DMS79 treated with DMSO at 0.1 percent for 48 hours (cell line): Measurements from ENCODE around the gene CAD.

Experiments used
- DNase-seq: peaks from one replicate; lab custom pipeline; 2025; lab: John Stamatoyannopoulos, UW

CAD gene

GRCh38 chr2:27225526-27225925 lies 8.4 kb downstream of the CAD start:
- no peak for DNase-seq

GRCh38 chr2:27227501-27227900 lies 10.3 kb downstream of the CAD start:
- DNase-seq: no peak

- no peak for DNase-seq
Observed at GRCh38 chr2:27231921-27232320, 14.8 kb downstream of the CAD start.

- no peak for DNase-seq
Observed at GRCh38 chr2:27233341-27233740, 16.2 kb downstream of the CAD start.

DNA sequence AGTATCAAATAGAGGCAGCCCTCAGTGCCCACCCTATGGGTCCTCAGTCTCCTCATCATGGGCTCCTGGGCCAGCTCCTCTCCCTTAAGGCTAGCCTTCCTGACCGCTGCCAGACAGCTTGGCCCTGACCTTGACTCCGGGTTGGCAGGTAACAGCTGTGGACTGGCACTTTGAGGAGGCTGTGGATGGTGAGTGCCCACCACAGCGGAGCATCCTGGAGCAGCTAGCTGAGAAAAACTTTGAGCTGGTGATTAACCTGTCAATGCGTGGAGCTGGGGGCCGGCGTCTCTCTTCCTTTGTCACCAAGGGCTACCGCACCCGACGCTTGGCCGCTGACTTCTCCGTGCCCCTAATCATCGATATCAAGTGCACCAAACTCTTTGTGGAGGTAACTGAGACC lies 19.0 kb downstream of the CAD start:
- DNase-seq: no peak

- DNase-seq: no peak
Observed at GRCh38 chr2:27236626-27237025, 19.5 kb downstream of the CAD start.

GRCh38 chr2:27237341-27237945 lies 20.3 kb downstream of the CAD start:
- DNase-seq: no peak

DNA sequence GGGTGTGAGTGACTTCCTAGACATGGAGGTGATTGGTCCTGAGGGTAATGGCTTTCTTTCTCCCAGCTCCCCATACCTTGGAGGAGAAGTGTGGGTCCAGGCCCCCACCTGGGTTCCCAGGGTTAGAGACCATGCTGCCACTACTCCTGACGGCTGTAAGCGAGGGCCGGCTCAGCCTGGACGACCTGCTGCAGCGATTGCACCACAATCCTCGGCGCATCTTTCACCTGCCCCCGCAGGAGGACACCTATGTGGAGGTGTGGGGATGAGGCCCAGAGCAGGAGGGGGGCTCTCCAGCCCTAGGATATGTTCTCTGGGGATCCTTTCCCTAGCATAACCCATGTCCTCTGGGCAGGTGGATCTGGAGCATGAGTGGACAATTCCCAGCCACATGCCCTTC lies 21.8 kb downstream of the CAD start:
- DNase-seq: no peak

GRCh38 chr2:27240406-27240805 lies 23.2 kb downstream of the CAD start:
- no peak for DNase-seq

DNA sequence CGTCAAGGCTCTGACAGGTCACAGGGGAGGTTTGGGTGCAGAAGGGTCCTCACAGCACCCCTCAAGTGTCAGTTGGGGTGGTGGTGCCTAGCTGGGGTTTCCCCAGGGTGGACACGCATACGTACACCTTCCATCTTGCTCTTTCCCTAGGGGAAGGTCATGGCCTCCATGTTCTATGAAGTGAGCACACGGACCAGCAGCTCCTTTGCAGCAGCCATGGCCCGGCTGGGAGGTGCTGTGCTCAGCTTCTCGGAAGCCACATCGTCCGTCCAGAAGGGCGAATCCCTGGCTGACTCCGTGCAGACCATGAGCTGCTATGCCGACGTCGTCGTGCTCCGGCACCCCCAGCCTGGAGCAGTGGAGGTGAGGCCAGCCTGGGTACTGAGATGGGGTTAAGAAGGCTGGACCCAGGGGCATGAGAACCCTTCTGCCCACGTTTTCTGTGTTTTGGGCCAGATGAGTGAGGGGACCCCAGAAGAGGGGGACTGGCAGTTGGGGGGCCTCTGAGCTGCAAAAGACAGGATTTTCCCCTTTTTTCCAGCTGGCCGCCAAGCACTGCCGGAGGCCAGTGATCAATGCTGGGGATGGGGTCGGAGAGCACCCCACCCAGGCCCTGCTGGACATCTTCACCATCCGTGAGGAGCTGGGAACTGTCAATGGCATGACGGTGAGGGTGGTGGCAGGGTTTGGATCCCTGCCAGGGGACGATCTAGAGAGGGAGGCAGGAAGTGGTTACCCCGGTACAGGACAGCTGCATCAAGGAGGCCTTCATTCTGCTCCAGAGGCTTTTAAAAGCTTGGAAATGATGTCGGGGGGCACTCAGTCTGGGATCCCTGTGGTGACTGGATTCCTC lies 24.8 kb downstream of the CAD start:
- no peak for DNase-seq

GRCh38 chr2:27242614-27242951 lies 25.4 kb downstream of the CAD start:
- no peak for DNase-seq

DNA sequence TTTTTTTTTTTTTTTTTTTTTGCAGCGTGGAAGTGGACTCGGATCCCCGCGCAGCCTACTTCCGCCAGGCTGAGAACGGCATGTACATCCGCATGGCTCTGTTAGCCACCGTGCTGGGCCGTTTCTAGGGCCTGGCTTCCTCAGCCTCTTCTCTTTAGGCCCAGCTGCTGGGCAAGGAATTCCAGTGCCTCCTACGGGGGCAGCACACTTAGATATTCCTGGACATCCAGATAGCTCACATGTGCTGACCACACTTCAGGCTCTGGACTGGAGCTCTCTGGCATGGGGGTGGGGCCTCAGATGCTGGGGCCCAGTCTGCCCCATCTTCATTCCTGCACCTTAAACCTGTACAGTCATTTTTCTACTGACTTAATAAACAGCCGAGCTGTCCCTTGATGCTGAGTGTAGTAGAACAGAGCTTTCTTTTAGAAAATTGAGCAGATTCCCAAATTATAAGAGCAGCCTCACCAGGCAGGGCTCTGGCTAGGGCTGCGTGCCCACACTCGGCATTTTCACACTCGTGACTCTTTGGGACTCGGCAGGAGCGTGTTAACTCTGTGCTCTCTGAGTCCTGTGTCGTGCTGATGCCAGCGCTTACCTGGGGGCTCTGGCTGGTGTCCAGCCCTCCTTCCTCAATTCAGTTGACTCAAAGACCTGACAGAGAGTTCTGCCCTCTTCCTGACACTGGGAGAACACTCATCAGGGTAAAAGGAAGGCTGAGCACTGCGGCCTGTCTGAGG lies 26.4 kb downstream of the CAD start:
- DNase-seq: no peak

DNA sequence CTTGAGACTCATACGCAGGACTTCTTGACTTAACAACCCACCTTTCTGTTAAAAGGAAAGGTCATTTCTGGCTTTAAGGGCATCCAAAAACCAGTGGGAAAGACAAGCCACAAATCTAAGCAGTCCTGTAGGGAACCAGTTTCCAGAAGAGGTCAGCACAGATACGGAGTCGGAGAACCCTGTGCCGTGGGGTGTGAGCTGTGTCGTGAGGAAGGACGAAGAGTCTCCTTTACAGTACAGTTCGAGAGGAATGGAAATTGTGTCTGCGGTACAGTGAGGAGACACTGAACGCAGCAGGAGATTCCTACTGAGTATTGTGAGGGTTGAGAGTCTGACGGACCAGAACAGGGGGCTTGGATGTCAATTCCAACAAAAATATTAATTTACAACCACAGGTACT lies 27.9 kb downstream of the CAD start:
- DNase-seq: no peak

DNA sequence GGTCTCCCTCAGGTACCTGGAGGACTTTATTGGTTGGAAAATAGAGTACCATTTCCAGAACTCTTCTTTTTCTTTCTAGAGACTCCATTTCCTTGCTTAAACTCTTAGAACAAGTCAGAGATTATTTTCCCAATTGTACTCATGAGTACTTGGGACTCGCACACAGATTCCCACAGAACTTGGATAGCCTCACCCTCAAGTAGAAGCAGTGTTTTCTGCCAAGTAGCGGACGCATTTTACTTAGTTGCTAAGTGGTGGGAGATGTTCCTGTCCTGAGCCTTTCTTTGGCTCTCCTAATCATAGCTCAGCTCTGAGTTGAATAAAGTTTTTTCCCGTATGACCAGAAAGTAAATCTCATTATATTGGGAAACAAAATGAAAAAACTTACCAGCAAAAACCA lies 28.5 kb downstream of the CAD start:
- no peak for DNase-seq

GRCh38 chr2:27247893-27248292 lies 30.7 kb downstream of the CAD start:
- no peak for DNase-seq

DNA sequence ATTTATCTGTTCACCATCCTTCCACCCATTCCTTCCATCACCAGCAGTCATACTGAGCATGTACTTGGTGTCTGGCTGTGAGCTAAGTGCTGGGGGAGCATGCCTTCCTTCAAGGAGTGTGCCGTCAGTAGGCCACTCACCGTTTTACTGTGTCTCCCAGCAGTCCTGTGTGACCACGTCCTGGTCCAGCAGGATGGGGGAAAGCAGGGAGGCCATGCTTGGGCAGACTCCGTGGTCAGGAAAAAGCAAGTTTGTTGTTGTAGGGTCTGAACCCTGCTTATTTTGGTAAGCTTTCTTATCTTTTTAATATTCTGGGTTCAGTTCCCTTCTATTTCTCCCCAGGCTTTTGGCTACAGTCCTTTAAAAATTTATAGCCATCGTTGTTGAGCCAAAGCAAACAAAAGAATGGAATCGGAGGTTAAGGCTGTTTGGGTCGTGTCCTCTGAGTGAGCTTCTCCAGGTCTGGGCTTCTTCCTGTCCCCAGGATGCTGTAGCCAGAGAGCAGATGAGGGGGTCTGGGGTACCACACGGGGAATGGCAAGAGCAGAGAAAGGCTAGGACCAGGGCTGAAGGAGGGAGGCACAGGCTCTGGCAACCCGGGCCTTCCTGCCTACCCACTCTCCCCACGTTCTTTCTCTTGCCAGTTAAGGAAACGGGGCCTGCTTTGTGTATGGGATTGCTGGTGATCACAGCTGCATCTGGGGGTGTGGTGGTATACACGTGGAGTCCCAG lies 32.2 kb downstream of the CAD start:
- DNase-seq: no peak

- DNase-seq: no peak
Observed at GRCh38 chr2:27249891-27250651, 32.9 kb downstream of the CAD start.

DNA sequence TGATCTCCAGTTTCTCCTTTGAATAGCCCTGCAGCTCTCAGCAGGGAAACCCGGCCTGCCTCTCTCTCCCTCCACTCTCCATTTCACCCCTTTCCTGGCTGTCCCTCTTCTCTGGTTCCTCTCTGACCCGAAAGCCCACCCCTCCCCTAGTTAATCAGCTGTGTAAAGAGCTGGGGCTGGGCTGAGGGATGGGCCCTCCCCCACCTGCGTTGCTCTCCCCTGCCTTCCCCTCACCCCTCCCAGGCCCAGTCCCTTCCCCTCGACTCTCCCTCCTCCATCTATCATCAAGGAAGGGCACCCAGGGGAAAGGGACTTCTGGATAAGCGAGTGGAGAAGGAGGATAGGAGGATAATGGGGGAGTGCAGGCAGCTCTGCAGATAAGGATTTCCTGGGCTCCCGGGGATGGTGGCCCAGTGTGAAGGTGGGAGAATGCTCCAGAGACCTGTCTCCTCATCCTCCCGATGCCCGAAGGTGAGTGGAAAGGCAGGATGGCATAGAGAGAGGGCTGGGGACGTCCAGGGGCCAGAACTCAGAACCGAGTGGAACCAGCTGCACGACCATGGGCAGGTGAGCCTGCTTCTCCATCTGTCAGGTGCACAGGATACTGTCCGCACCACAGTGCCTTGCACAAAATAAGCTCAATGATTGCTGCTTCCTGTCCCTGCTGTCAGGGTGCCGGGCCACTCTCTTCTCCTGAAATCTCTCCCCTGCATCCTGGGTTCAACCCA lies 33.6 kb downstream of the CAD start:
- no peak for DNase-seq

- no peak for DNase-seq
Observed at GRCh38 chr2:27251766-27252165, 34.6 kb downstream of the CAD start.

- DNase-seq: no peak
Observed at GRCh38 chr2:27255187-27255586, 38.0 kb downstream of the CAD start.

GRCh38 chr2:27255660-27256059 lies 38.5 kb downstream of the CAD start:
- DNase-seq: no peak
